Neuronal stem cell (in vitro differentiated cells): ENCODE data around the gene TBC1D5.

Source experiments
- DNase-seq: peaks from one replicate; pipeline ENCODE4 v3.0.0-alpha.2; 2013; ENCODE audit warnings: low spot score
- H2AFZ ChIP-seq: one replicate; pipeline ENCODE4 v1.6.1; 2013; ENCODE audit warnings: mild to moderate bottlenecking, low read length, inconsistent platforms
- H2AK5ac ChIP-seq: 2 replicates; pipeline ENCODE4 v1.6.1; 2013; ENCODE audit warnings: low read depth, mild to moderate bottlenecking, inconsistent platforms, low read length, moderate library complexity, mixed read lengths
- H2BK120ac ChIP-seq: 2 replicates; pipeline ENCODE4 v1.6.1; 2013; ENCODE audit warnings: low read depth, mild to moderate bottlenecking, inconsistent platforms, low read length, moderate library complexity, mixed read lengths
- H2BK12ac ChIP-seq: one replicate; pipeline ENCODE4 v1.6.1; 2013; ENCODE audit warnings: low read length, inconsistent platforms
- H2BK15ac ChIP-seq: 2 replicates; pipeline ENCODE4 v1.6.1; 2013; ENCODE audit warnings: mild to moderate bottlenecking, low read length, inconsistent platforms, mixed read lengths
- H2BK5ac ChIP-seq: one replicate; pipeline ENCODE4 v1.6.1; 2013; ENCODE audit warnings: inconsistent platforms, mild to moderate bottlenecking, low read length, moderate library complexity
- H3K14ac ChIP-seq: one replicate; pipeline ENCODE4 v1.6.1; 2013; ENCODE audit warnings: low read length, inconsistent platforms
- H3K18ac ChIP-seq: 2 replicates; pipeline ENCODE4 v1.6.1; 2013; ENCODE audit warnings: low read length, inconsistent platforms
- H3K23ac ChIP-seq: 2 replicates; pipeline ENCODE4 v1.6.1; 2013; ENCODE audit warnings: low read depth, mild to moderate bottlenecking, mixed read lengths, low read length, inconsistent platforms; ENCODE audit not compliant: poor library complexity
- H3K27ac ChIP-seq: replicated peaks from 3 replicates; pipeline ENCODE4 v1.5.1; 2013; ENCODE audit warnings: low read length, inconsistent platforms
- H3K27me3 ChIP-seq, 3 experiments: 2 replicates each; pipeline ENCODE4 v1.6.1; 2013; ENCODE audit warnings: low read length in 3 of 3, mild to moderate bottlenecking in 2 of 3, inconsistent platforms in 1 of 3, low read depth in 1 of 3, mixed read lengths in 1 of 3, moderate library complexity in 1 of 3; ENCODE audit not compliant: control insufficient read depth in 3 of 3, insufficient read depth in 3 of 3
- H3K36me3 ChIP-seq, 2 donors: replicated peaks in 1 of 2; 2 replicates each; pipeline ENCODE4 v1.6.1; 2013; ENCODE audit warnings: low read length in 2 of 2; ENCODE audit not compliant: control insufficient read depth in 2 of 2, insufficient read depth in 2 of 2
- H3K4ac ChIP-seq: 2 replicates; pipeline ENCODE4 v1.6.1; 2013; ENCODE audit warnings: inconsistent platforms, mild to moderate bottlenecking, low read length, moderate library complexity
- H3K4me1 ChIP-seq, 2 donors: 1 replicate in 1 of 2; 2 replicates in 1 of 2; pipeline ENCODE4 v1.6.1; 2013; ENCODE audit warnings: low read length in 2 of 2, low read depth in 1 of 2; ENCODE audit not compliant: control insufficient read depth in 2 of 2, insufficient read depth in 1 of 2
- H3K4me2 ChIP-seq: one replicate; pipeline ENCODE4 v1.6.1; 2013; ENCODE audit warnings: mild to moderate bottlenecking, low read length, inconsistent platforms; ENCODE audit not compliant: insufficient read depth, poor library complexity, severe bottlenecking
- H3K4me3 ChIP-seq, 2 donors: 2 replicates each; pipeline ENCODE4 v1.5.1; 2013; ENCODE audit warnings: low read length in 2 of 2, mild to moderate bottlenecking in 2 of 2, inconsistent platforms in 1 of 2, moderate library complexity in 1 of 2
- H3K79me1 ChIP-seq: one replicate; pipeline ENCODE4 v1.6.1; 2013; ENCODE audit warnings: low read depth, mild to moderate bottlenecking, inconsistent platforms, low read length, moderate library complexity
- H3K9ac ChIP-seq: one replicate; pipeline ENCODE4 v1.6.1; 2013; ENCODE audit warnings: mild to moderate bottlenecking, low read depth, low read length, inconsistent platforms; ENCODE audit not compliant: poor library complexity
- H3K9me3 ChIP-seq, 2 donors: replicated peaks in 1 of 2; 2 replicates each; pipeline versions ENCODE3 to v1.6.1; 2013; ENCODE audit warnings: low read length in 2 of 2, mild to moderate bottlenecking in 2 of 2, inconsistent platforms in 1 of 2, low read depth in 1 of 2, mixed read lengths in 1 of 2, moderate library complexity in 1 of 2; ENCODE audit not compliant: control insufficient read depth in 2 of 2, insufficient read depth in 1 of 2
- H4K8ac ChIP-seq: one replicate; pipeline ENCODE4 v1.6.1; 2013; ENCODE audit warnings: low read depth, mild to moderate bottlenecking, inconsistent platforms, low read length, moderate library complexity
- H4K91ac ChIP-seq: one replicate; pipeline ENCODE4 v1.6.1; 2013; ENCODE audit warnings: low read length, low read depth, mild to moderate bottlenecking, inconsistent platforms; ENCODE audit not compliant: poor library complexity
- WGBS, 2 donors: extraction: QIAGEN DNeasy Blood & Tissue Kit; methylation state at CpG; one replicate each; pipeline ENCODE4 v1.1.7; 2013; ENCODE audit warnings: missing lambda C conversion rate in 2 of 2, mixed read lengths in 1 of 2; ENCODE audit not compliant: insufficient read length in 2 of 2, insufficient replicate concordance in 1 of 2; ENCODE audit errors: extremely low coverage in 2 of 2; 5-methylcytosine and 5-hydroxymethylcytosine counted together

Gene TBC1D5

GRCh38 chr3:17219593-17219992 is 522.8 kb downstream of the TBC1D5 start:
- H4K91ac ChIP-seq, result no peak overlapping the region
- WGBS, 2 donors, result no CpG with 5 or more reads among the region's 2 CpGs
- H3K4me2 ChIP-seq, result no peak overlapping the region
- no peak overlapping the region for H2AFZ ChIP-seq
- no peak overlapping the region for H2AK5ac ChIP-seq
- no peak overlapping the region for H3K18ac ChIP-seq
- no peaks in the 10 kb centered on the region for H3K36me3 ChIP-seq
- no peak overlapping the region for H2BK15ac ChIP-seq
- no peak overlapping the region for H3K4me3 ChIP-seq
- no peaks in the 10 kb centered on the region for H3K79me1 ChIP-seq
- no peak overlapping the region for H3K27ac ChIP-seq
- no peak overlapping the region for H3K23ac ChIP-seq
- no peak overlapping the region for H2BK12ac ChIP-seq
- H4K8ac ChIP-seq, result no peak overlapping the region
- no peaks in the 10 kb centered on the region for H3K4me1 ChIP-seq
- H3K14ac ChIP-seq, result no peak overlapping the region
- no peak overlapping the region for H2BK120ac ChIP-seq
- peaks cover 2 to 3% of the 10 kb centered on the region in 2 donors for H3K9me3 ChIP-seq
- H2BK5ac ChIP-seq, result no peak overlapping the region
- no peaks in the 10 kb centered on the region for H3K27me3 ChIP-seq
- no peak for DNase-seq
- no peak overlapping the region for H3K9ac ChIP-seq
- H3K4ac ChIP-seq, result no peak overlapping the region

GRCh38 chr3:17218587-17218986 is 523.8 kb downstream of the TBC1D5 start:
- H2BK120ac ChIP-seq, result no peak overlapping the region
- no peak overlapping the region for H2BK5ac ChIP-seq
- no peak overlapping the region for H4K8ac ChIP-seq
- no peak overlapping the region for H3K4ac ChIP-seq
- DNase-seq, result no peak
- H3K9me3 ChIP-seq, result peaks cover 2 to 3% of the 10 kb centered on the region in 2 donors
- no peak overlapping the region for H3K4me3 ChIP-seq
- no peak overlapping the region for H2BK12ac ChIP-seq
- H3K4me1 ChIP-seq, result no peaks in the 10 kb centered on the region
- no peak overlapping the region for H4K91ac ChIP-seq
- H3K23ac ChIP-seq, result no peak overlapping the region
- no peak overlapping the region for H2BK15ac ChIP-seq
- no peaks in the 10 kb centered on the region for H3K27me3 ChIP-seq
- no peak overlapping the region for H3K14ac ChIP-seq
- WGBS, 2 donors, result no CpG with 5 or more reads among the region's 1 CpG
- H2AK5ac ChIP-seq, result no peak overlapping the region
- H2AFZ ChIP-seq, result no peak overlapping the region
- H3K36me3 ChIP-seq, result no peaks in the 10 kb centered on the region
- no peak overlapping the region for H3K9ac ChIP-seq
- no peak overlapping the region for H3K27ac ChIP-seq
- H3K4me2 ChIP-seq, result no peak overlapping the region
- H3K18ac ChIP-seq, result no peak overlapping the region
- no peaks in the 10 kb centered on the region for H3K79me1 ChIP-seq

- no peak overlapping the region for H4K91ac ChIP-seq
- no peak overlapping the region for H2BK12ac ChIP-seq
- no peak overlapping the region for H3K4me2 ChIP-seq
- no peak overlapping the region for H2AFZ ChIP-seq
- H3K27ac ChIP-seq, result no peak overlapping the region
- H3K18ac ChIP-seq, result no peak overlapping the region
- no peak overlapping the region for H3K9ac ChIP-seq
- H3K4me1 ChIP-seq, result no peaks in the 10 kb centered on the region
- no peak for DNase-seq
- no peak overlapping the region for H3K14ac ChIP-seq
- no peak overlapping the region for H4K8ac ChIP-seq
- H3K79me1 ChIP-seq, result no peaks in the 10 kb centered on the region
- no peak overlapping the region for H2BK120ac ChIP-seq
- H2AK5ac ChIP-seq, result no peak overlapping the region
- no peak overlapping the region for H3K4me3 ChIP-seq
- H2BK5ac ChIP-seq, result no peak overlapping the region
- no peak overlapping the region for H3K4ac ChIP-seq
- H3K36me3 ChIP-seq, result peaks cover 0 to 6% of the 10 kb centered on the region in 2 donors
- H3K27me3 ChIP-seq, result no peaks in the 10 kb centered on the region
- H3K9me3 ChIP-seq, result peaks cover 2 to 3% of the 10 kb centered on the region in 2 donors
- no peak overlapping the region for H3K23ac ChIP-seq
- H2BK15ac ChIP-seq, result no peak overlapping the region
Observed at GRCh38 chr3:17217588-17217987, 524.8 kb downstream of the TBC1D5 start.

- no peak overlapping the region for H3K18ac ChIP-seq
- DNase-seq, result no peak
- H2BK120ac ChIP-seq, result no peak overlapping the region
- no peak overlapping the region for H4K91ac ChIP-seq
- H3K79me1 ChIP-seq, result no peaks in the 10 kb centered on the region
- no peak overlapping the region for H2BK5ac ChIP-seq
- no CpG with 5 or more reads among the region's 3 CpGs for WGBS, 2 donors
- H3K4ac ChIP-seq, result no peak overlapping the region
- H2AK5ac ChIP-seq, result no peak overlapping the region
- no peak overlapping the region for H3K9ac ChIP-seq
- H3K9me3 ChIP-seq, result no peaks in the 10 kb centered on the region
- no peak overlapping the region for H2AFZ ChIP-seq
- H3K14ac ChIP-seq, result no peak overlapping the region
- no peak overlapping the region for H2BK15ac ChIP-seq
- no peak overlapping the region for H4K8ac ChIP-seq
- H2BK12ac ChIP-seq, result no peak overlapping the region
- H3K4me3 ChIP-seq, result no peak overlapping the region
- H3K36me3 ChIP-seq, result peaks cover 0 to 6% of the 10 kb centered on the region in 2 donors
- H3K27ac ChIP-seq, result no peak overlapping the region
- no peaks in the 10 kb centered on the region for H3K4me1 ChIP-seq
- H3K27me3 ChIP-seq, result no peaks in the 10 kb centered on the region
- H3K23ac ChIP-seq, result no peak overlapping the region
- no peak overlapping the region for H3K4me2 ChIP-seq
Observed at GRCh38 chr3:17213102-17213501, 529.3 kb downstream of the TBC1D5 start.
